Ascending aorta (tissue), 2 donors: ENCODE measurements around the gene C1QA. TPM values are rescaled to one million over a fixed set of nuclear protein-coding genes. Genes with fewer than 3 reads are reported as not detected.
"Not testable (repeated sequence)": the region's sequence is repeated elsewhere in the genome, so short reads cannot be mapped to it uniquely, and the experiment has no call there.

Experiments used
- DNase-seq, 2 donors: peaks; one replicate each; pipeline ENCODE4 v3.0.0-alpha.2; 2019; ENCODE audit warnings: low spot score in 2 of 2
- H3K27ac ChIP-seq, 2 donors: fragments of 200-600 bp; sonication (generic); one replicate each; pipeline ENCODE4 v1.5.1; 2016 to 2017; ENCODE audit warnings: mild to moderate bottlenecking in 1 of 2
- H3K27me3 ChIP-seq: fragments of 200-600 bp; sonication (generic); one replicate; pipeline ENCODE4 v1.5.1; 2017
- H3K36me3 ChIP-seq, 2 donors: fragments of 200-600 bp; sonication (generic); one replicate each; pipeline ENCODE4 v1.5.1; 2016
- H3K4me1 ChIP-seq, 2 donors: fragments of 200-600 bp; sonication (generic); one replicate each; pipeline ENCODE4 v1.5.1; 2016 to 2017; ENCODE audit warnings: mild to moderate bottlenecking in 1 of 2
- H3K4me3 ChIP-seq, 2 donors: fragments of 200-600 bp; sonication (generic); one replicate each; pipeline ENCODE4 v1.5.1; 2016 to 2017; ENCODE audit warnings: mild to moderate bottlenecking in 1 of 2
- H3K9me3 ChIP-seq, 2 donors: fragments of 200-600 bp; sonication (generic); one replicate each; pipeline ENCODE4 v1.5.1; 2016
- intact Hi-C: fragments of 100-400 bp; cut with DNase I; formaldehyde crosslinking; loops from one replicate; pipeline ENCODE4 v1.15.1; 2023
- total RNA-seq: library from RNA; depleted of rRNA; stranded (reverse); fragments of >200 nt; gene quantifications from one replicate; pipeline ENCODE4 v1.1.0, GENCODE V29; 2016
- TF ChIP-seq, protein P1 (sequence below), 3 experiments: fragments of 200-600 bp in 2 of 3; fragments of 450-650 bp in 1 of 3; sonication (generic) in 2 of 3; IDR thresholded peaks; one replicate each; pipeline ENCODE4 v1.5.1; 2016 to 2019; ENCODE audit warnings: antibody characterized with exemption in 3 of 3, mild to moderate bottlenecking in 1 of 3, moderate library complexity in 1 of 3

Gene C1QA
- total RNA-seq, 1 donor from 2014 or later: 202 TPM

DNA sequence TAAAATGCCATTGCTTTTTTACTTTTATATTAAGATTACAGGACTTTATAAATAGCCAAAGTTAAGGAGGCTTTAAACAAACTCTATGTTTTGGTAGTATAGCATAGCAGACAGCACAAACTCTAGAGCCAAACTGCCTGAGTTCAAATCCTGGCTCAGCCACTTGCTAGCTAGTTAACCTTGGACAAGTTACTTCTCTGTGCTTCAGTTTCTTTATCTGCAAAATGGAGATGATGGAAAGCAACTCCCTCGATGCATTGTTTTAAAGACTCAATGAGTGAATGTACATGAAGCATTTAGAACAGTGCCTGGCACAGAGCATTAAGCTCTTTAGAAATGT, 38.0 kb downstream of the C1QA start:
- Histone ChIP-seq H3K4me1 (no peaks in the 10 kb centered on the region), H3K27me3 (no peaks in the 10 kb centered on the region)

DNA sequence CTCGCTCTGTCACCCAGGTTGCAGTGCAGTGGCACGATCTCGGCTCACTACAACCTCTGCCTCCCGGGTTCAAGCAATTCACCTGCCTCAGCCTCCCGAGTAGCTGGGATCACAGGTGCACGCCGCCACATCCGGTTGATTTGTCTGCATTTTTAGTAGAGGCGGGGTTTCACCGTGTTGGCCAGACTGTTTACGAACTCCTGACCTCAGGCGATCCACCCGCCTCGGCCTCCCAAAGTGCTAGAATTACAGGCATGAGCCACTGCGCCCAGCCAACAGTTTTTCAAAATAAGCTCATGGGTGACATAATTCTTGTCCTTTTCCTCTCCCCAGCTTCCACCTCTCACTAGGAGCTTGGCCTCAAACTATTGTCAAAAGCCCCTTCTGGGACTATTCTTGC, 39.7 kb downstream of the C1QA start:
- H3K27ac ChIP-seq, DNase-seq, intact Hi-C loops, H3K27me3 ChIP-seq, H3K9me3 ChIP-seq, H3K4me1 ChIP-seq, H3K36me3 ChIP-seq, H3K4me3 ChIP-seq: not testable (repeated sequence)

More for the DNA sequence above, 38.0 kb downstream of the C1QA start:
- DNase-seq: no peak
- intact Hi-C loops: no loop called here
- Histone ChIP-seq H3K27ac (no peak overlapping the region), H3K9me3 (no peaks in the 10 kb centered on the region), H3K36me3 (no peaks in the 10 kb centered on the region), H3K4me3 (no peak overlapping the region)
- TF ChIP-seq, protein P1, sequence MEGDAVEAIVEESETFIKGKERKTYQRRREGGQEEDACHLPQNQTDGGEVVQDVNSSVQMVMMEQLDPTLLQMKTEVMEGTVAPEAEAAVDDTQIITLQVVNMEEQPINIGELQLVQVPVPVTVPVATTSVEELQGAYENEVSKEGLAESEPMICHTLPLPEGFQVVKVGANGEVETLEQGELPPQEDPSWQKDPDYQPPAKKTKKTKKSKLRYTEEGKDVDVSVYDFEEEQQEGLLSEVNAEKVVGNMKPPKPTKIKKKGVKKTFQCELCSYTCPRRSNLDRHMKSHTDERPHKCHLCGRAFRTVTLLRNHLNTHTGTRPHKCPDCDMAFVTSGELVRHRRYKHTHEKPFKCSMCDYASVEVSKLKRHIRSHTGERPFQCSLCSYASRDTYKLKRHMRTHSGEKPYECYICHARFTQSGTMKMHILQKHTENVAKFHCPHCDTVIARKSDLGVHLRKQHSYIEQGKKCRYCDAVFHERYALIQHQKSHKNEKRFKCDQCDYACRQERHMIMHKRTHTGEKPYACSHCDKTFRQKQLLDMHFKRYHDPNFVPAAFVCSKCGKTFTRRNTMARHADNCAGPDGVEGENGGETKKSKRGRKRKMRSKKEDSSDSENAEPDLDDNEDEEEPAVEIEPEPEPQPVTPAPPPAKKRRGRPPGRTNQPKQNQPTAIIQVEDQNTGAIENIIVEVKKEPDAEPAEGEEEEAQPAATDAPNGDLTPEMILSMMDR (IDR thresholded peaks at IDR 0.05): peak in 1 of 3 experiments; percentile 13

DNA sequence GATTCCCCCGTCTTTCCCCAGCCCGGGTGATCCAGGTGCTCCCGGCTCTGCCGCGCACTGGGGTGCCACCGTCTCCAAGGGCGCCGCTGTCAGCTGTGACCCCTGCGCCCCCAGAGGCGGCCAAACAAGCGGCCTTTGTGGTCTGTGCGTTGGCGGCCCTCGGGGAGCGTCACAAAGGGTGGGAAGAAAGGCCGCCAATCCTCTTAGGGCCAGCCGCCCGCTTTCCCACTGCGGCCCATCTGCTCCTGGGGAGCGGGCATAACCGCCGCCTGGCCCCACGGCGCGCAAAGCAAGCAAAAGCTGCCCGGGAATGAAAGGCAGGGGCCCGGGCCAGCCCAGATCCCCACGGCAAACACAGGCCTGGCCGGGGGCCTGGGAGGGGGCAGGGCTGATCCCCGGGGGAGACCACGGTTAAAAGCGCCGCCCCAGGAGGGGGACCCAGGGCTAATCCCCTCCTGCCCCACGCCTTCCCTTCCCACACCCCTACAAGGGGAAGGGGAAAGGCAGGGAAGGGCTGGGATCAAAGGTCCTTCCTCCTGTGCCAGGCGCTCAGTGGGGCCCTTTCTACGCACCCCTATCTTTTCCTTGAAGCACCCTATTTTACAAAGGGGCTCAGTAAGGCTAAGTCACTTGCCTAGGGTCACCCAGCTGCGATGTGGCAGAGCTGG, 40.6 kb downstream of the C1QA start:
- no peaks in the 10 kb centered on the region for H3K36me3 ChIP-seq
- intact Hi-C loops: no loop called here
- TF ChIP-seq, protein P1 (IDR thresholded peaks at IDR 0.05): no peak
- H3K4me1 ChIP-seq: no peaks in the 10 kb centered on the region
- H3K27ac ChIP-seq: no peak overlapping the region
- H3K4me3 ChIP-seq: no peak overlapping the region
- H3K9me3 ChIP-seq: no peaks in the 10 kb centered on the region
- no peaks in the 10 kb centered on the region for H3K27me3 ChIP-seq
- no peak for DNase-seq

DNA sequence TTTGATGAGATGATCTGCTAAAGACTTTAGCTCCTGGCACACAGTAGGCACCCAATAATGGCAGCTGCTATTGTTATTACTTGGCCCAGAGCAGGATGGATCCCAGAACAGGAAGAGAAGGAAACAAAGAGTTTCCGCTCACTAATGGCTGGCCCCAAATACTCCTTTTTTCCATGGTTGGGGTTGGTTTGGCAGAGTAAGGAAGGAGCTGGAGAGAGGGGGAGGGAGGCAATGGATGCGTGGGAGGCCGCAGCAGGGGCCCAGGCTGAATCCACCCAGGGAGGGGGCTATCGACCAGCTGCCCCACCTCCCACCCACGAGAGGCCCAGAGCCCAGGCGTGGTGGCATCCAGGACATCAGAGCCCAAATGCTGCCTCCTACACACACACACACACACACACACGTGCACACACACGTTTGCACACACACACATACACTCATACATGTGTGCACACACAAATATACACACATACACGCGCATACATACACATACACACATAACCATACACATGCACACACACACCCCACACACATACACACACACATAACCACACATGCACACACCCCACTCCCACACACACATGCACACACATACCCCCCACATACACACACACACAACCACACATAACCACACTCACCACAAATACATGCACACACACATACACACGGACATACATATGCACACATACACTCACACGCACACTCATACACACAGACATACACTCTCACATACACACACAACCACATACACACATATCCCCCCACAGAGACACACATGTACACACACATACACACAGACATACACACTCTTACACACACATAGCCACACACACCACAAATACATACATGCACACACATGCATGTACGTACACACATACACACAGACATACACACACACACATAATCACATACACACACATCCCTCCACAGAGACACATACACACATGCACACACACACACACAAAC, 41.8 kb downstream of the C1QA start:
- no peak overlapping the region for H3K27ac ChIP-seq
- no peak for DNase-seq
- intact Hi-C loops: no loop called here
- TF ChIP-seq, protein P1 (IDR thresholded peaks at IDR 0.05): no peak
- no peaks in the 10 kb centered on the region for H3K9me3 ChIP-seq
- H3K36me3 ChIP-seq: no peaks in the 10 kb centered on the region
- H3K4me3 ChIP-seq: no peak overlapping the region
- no peaks in the 10 kb centered on the region for H3K4me1 ChIP-seq
- H3K27me3 ChIP-seq: no peaks in the 10 kb centered on the region

DNA sequence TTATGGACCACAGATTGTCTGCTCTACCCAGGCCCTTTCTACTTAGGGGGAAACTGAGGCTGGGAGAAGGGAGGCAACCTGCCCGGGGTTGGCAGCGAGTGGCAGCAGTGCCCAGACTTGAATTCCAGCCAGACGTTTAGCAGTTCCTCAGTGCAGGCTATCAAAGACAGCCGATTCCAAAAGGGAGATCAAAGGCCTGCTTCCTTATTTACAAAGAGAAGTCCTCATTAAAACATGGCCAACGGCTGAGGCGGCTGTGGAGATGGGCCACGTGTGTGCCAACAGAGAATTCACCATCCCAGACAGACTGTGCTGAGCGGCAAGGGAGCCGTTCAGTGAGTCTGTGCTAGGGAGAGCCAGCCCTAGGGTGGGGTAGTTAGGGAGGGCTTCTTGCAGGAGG, 44.3 kb downstream of the C1QA start:
- no peak for DNase-seq
- no peak overlapping the region for H3K4me3 ChIP-seq
- no peaks in the 10 kb centered on the region for H3K27me3 ChIP-seq
- TF ChIP-seq, protein P1 (IDR thresholded peaks at IDR 0.05): no peak
- H3K4me1 ChIP-seq: no peaks in the 10 kb centered on the region
- H3K9me3 ChIP-seq: no peaks in the 10 kb centered on the region
- no peak overlapping the region for H3K27ac ChIP-seq
- H3K36me3 ChIP-seq: no peaks in the 10 kb centered on the region
- intact Hi-C loops: no loop called here
